Central memory CD8-positive, alpha-beta T cell (primary cell): ENCODE measurements around the gene DPYD.

ENCODE experiments used
- ATAC-seq: fragments of 150-1000 bp; cut with Tn5 transposase; replicated peaks from 2 replicates; pipeline ENCODE4 v1.10.0; 2022; ENCODE audit warnings: mild to moderate bottlenecking, moderate FRiP score, moderate number of reproducible peaks; ENCODE audit not compliant: poor library complexity, severe bottlenecking; ENCODE audit errors: extremely low read depth
- DNase-seq, 2 donors: peaks; one replicate each; pipeline ENCODE4 v3.0.0; 2021; ENCODE audit warnings: low spot score in 2 of 2
- H3K27ac Mint-ChIP-seq: one replicate; pipeline ENCODE4 v1.8.0; 2022; ENCODE audit warnings: low read depth, mild to moderate bottlenecking, moderate library complexity, mixed read lengths
- H3K27me3 Mint-ChIP-seq: one replicate; pipeline ENCODE4 v1.8.0; 2022; ENCODE audit warnings: mixed read lengths
- H3K36me3 Mint-ChIP-seq: one replicate; pipeline ENCODE4 v1.8.0; 2022; ENCODE audit warnings: mild to moderate bottlenecking, moderate library complexity, mixed read lengths; ENCODE audit not compliant: insufficient read depth
- H3K4me1 Mint-ChIP-seq: one replicate; pipeline ENCODE4 v1.8.0; 2022; ENCODE audit warnings: mixed read lengths
- H3K4me3 Mint-ChIP-seq: one replicate; pipeline ENCODE4 v1.8.0; 2022; ENCODE audit warnings: mild to moderate bottlenecking, moderate library complexity, mixed read lengths
- H3K9me3 Mint-ChIP-seq: one replicate; pipeline ENCODE4 v1.8.0; 2022; ENCODE audit warnings: mixed read lengths

The DPYD gene

DNA sequence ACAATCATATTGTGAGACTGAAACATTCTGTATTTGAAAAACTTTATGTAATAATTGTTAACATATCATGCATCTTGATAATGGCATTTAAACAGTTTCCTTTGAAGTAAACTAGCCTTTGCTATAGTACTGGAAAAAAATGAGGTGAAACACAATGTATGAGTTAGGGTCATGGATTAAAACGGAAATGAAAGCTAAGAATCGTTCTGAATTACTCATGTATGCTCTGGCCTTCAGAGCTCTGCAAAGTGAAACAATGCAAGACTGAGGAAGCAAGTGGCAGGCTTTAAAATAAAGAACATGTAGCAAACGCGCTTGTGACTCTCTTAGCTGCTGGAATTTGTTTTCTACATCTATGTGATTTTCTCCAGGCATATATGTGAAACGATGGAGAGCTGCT is 317.1 kb downstream of the DPYD start:
- ATAC-seq (no peak), DNase-seq (no peak)
- Mint-ChIP-seq H3K27ac (no peak overlapping the region), H3K36me3 (no peaks in the 10 kb centered on the region), H3K4me1 (peaks cover 5% of the 10 kb centered on the region), H3K4me3 (no peak overlapping the region), H3K9me3 (no peaks in the 10 kb centered on the region), H3K27me3 (no peaks in the 10 kb centered on the region)

DNA sequence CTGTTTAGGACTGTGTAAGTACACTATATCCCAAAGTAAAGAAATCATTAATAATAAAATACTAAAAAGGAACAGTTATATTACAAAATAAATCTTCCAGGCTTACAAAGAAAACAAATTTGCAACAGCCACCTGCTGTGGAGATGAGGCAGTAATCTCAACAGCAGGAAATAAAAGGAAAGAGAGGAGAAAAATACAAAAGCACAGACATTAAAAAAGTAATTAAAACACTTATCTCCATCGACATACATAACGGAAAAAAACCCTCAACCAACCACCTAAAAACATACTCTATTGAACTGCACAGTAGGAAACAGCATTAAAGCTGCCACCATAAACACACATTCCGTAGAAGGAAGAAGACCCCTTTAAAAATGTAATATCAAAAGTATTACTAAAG is 317.6 kb downstream of the DPYD start:
- no peaks in the 10 kb centered on the region for H3K36me3 Mint-ChIP-seq
- no peak for ATAC-seq
- H3K27me3 Mint-ChIP-seq: no peaks in the 10 kb centered on the region
- H3K9me3 Mint-ChIP-seq: no peaks in the 10 kb centered on the region
- no peak for DNase-seq
- H3K4me3 Mint-ChIP-seq: no peak overlapping the region
- no peak overlapping the region for H3K27ac Mint-ChIP-seq
- peaks cover 5% of the 10 kb centered on the region for H3K4me1 Mint-ChIP-seq

DNA sequence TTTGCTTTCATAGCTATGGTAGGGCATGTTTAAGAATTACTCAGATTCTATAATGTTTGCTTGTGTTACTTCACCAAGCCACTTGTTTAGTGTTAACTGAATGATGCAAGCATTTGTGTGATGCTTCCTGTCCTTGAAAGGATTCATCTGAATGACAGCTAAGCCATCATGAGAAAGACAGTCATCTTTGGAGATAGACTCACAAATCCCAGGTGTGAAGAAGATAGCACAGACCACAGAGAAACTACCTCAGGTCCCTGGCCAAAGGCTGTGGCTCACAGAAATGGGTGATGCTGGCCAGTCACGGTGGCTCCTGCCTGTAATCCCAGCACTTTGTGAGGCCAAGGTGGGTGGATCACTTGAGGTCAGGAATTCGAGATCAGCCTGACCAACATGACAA is 321.4 kb downstream of the DPYD start:
- no peak for ATAC-seq
- Mint-ChIP-seq H3K9me3 (no peaks in the 10 kb centered on the region), H3K4me3 (no peak overlapping the region), H3K27ac (no peak overlapping the region), H3K27me3 (no peaks in the 10 kb centered on the region), H3K36me3 (no peaks in the 10 kb centered on the region), H3K4me1 (peaks cover 5% of the 10 kb centered on the region)
- DNase-seq: no peak

DNA sequence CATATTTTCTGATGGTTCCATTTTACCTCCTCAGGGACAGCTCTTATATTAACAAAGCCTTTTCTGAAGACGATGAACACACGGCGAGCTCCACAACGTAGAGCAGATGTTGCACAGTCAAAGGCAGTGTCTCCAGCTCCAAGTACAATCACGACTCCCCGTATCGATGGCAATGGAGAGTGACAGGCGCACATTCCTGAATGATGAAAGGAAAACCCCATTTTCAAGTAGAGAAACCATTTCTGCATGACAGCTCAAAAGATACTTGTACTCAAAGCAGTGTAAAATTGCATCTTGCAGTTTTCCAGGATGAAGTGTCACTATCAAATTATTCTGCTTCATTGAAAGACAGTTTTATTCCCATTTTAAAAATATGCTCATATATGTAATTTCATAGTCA is 327.6 kb downstream of the DPYD start:
- Mint-ChIP-seq H3K4me3 (no peak overlapping the region), H3K27ac (no peak overlapping the region), H3K9me3 (no peaks in the 10 kb centered on the region), H3K4me1 (no peaks in the 10 kb centered on the region), H3K27me3 (no peaks in the 10 kb centered on the region), H3K36me3 (peaks cover 11% of the 10 kb centered on the region)
- DNase-seq (no peak), ATAC-seq (no peak)

DNA sequence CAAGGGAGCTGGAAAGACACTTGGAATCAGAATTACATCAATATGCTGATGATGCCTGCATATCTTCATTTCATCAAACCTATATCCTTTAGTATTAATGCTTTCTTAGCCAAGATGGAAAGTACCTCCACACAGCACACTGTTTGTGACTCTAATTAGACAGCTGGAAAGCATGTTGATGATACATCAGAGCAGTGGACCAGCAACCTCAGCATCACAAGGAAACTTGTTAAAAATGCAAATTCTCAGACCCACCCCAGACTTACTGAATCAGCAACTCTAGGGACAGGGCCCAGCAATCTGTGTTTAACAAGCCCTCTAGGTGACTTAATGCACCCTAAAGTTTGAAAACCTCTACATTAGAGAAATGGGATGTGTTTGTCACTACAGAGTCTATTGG is 332.1 kb downstream of the DPYD start:
- no peaks in the 10 kb centered on the region for H3K4me1 Mint-ChIP-seq
- ATAC-seq (no peak), DNase-seq (no peak)
- peaks cover 11% of the 10 kb centered on the region for H3K36me3 Mint-ChIP-seq
- no peak overlapping the region for H3K4me3 Mint-ChIP-seq
- no peaks in the 10 kb centered on the region for H3K27me3 Mint-ChIP-seq
- no peak overlapping the region for H3K27ac Mint-ChIP-seq
- no peaks in the 10 kb centered on the region for H3K9me3 Mint-ChIP-seq

DNA sequence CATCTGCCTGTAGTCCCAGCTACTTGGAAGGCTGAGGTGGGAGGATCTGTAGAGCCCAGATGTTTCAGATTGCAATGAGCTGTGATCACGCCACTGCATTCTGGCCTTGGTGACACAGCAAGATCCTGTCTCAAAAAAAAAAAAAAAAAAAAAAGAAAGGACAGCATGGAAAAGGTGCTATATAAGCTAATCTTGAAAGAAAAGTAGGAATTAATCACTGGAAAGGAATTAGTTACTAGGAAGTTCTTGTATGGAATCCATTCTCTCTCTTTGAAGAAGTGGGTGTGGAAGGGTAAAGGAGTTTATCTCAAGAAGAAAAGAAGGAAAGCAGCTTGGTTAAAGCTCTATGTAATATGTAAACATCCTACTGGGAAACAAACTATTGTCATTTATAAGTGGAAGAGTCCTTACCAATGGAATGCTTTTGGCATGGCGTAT is 339.2 kb downstream of the DPYD start:
- peaks cover 4% of the 10 kb centered on the region for H3K36me3 Mint-ChIP-seq
- H3K4me1 Mint-ChIP-seq: no peaks in the 10 kb centered on the region
- H3K4me3 Mint-ChIP-seq: no peak overlapping the region
- H3K9me3 Mint-ChIP-seq: no peaks in the 10 kb centered on the region
- no peaks in the 10 kb centered on the region for H3K27me3 Mint-ChIP-seq
- no peak overlapping the region for H3K27ac Mint-ChIP-seq
- DNase-seq (no peak), ATAC-seq (no peak)

DNA sequence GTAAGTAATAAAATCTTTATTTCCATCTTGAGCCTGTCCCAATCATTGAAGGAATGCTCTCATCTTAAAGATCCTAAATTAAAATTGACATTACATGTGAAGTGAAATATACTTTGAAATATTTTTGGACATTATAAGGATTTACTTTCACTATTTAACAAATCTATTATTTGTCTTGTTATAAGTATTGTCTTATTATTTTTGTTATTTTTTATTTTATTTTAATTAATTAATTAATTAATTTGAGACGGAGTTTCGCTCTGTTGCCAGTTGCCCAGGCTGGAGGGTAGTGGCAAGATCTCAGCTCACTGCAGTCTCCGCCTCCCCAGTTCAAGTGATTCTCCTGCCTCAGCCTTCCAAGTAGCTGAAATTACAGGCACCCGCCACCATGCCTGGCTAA is 343.2 kb downstream of the DPYD start:
- Mint-ChIP-seq H3K27me3 (no peaks in the 10 kb centered on the region), H3K27ac (no peak overlapping the region), H3K4me3 (no peak overlapping the region), H3K4me1 (no peaks in the 10 kb centered on the region), H3K36me3 (peaks cover 13% of the 10 kb centered on the region), H3K9me3 (no peaks in the 10 kb centered on the region)
- ATAC-seq (no peak), DNase-seq (no peak)

DNA sequence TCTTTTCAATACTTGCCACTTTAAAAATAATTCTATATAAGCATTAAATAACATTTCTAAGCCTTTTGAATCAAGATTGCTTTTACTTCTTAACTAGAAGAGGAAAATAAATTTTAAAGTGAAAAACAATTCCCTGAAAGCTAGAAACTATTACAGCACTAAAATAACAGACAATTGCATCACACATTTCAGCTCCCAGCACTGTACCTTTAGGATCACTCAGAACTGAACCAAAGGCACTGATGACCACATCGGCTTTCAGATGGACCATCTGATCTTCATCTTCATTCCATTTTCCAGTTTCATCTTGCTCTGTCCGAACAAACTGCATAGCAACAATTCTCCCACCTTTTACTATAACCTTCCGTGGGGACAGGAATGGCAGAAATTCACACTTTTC is 347.3 kb downstream of the DPYD start:
- Mint-ChIP-seq H3K27ac (no peak overlapping the region), H3K4me3 (no peak overlapping the region), H3K36me3 (peaks cover 18% of the 10 kb centered on the region), H3K4me1 (no peaks in the 10 kb centered on the region), H3K9me3 (no peaks in the 10 kb centered on the region), H3K27me3 (no peaks in the 10 kb centered on the region)
- ATAC-seq: no peak
- no peak for DNase-seq

DNA sequence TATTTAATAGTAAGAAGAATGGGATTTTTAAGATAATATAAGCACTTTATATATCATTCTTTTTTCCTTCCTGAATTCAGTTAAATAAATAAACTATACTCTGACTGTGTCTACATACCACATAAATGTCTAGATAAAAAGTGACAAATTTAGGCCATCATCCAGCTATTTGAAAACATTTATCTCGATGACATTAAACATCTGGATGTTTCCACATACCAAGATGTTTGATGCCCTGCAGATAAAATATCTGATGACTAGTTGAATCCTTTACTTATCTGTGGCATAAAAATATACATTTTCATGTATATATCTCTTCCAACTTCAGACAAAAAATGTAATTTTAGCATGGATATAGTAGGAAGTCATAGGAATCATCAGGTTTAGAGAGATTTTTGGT is 348.3 kb downstream of the DPYD start:
- Mint-ChIP-seq H3K4me3 (no peak overlapping the region), H3K36me3 (peaks cover 18% of the 10 kb centered on the region)

DNA sequence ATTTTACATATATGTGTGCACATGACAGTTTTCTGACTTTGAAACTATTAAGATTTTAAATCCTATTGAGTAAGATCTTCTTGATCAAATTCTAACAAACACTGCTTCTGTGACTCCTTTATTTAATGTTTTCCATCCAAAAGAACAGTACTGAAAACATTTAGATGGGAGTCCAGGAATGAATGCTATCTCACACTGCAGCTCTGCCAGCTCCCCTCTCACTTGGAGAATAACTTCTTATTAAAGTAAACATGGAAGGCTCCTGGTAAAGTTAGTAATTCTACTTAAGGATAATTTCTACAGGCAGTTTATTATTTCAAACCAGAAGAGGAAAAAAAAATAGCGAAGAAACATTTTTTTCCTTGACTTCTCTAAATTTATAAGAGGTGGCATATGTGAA is 349.1 kb downstream of the DPYD start:
- Mint-ChIP-seq H3K27me3 (no peaks in the 10 kb centered on the region), H3K36me3 (peaks cover 18% of the 10 kb centered on the region), H3K4me3 (no peak overlapping the region), H3K4me1 (no peaks in the 10 kb centered on the region), H3K9me3 (no peaks in the 10 kb centered on the region), H3K27ac (no peak overlapping the region)
- ATAC-seq (no peak), DNase-seq (no peak)

More for the DNA sequence above, 348.3 kb downstream of the DPYD start:
- Mint-ChIP-seq H3K27me3 (no peaks in the 10 kb centered on the region), H3K27ac (no peak overlapping the region), H3K4me1 (no peaks in the 10 kb centered on the region), H3K9me3 (no peaks in the 10 kb centered on the region)
- ATAC-seq: no peak
- DNase-seq: no peak

DNA sequence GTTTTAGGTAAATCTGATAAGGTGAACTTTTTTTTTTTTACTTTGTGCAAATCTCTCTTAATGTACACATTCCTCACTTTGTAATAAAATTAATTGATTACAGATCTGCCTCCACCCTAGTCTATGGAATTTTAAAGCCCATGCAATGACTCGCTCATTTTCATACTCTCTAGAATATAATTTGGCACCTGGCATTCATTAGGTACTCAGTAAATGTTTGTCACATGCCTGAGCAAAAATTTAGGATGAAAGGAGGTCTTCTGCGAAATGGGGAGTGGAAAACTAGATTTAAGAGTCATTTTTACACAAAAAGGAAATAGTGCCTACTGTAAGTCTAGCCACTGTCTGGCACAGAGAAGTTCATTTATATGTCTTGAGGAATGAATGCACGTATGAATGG is 350.1 kb downstream of the DPYD start:
- H3K27me3 Mint-ChIP-seq: no peaks in the 10 kb centered on the region
- H3K4me1 Mint-ChIP-seq: no peaks in the 10 kb centered on the region
- H3K4me3 Mint-ChIP-seq: no peak overlapping the region
- H3K9me3 Mint-ChIP-seq: no peaks in the 10 kb centered on the region
- peaks cover 18% of the 10 kb centered on the region for H3K36me3 Mint-ChIP-seq
- ATAC-seq: no peak
- DNase-seq: no peak
- no peak overlapping the region for H3K27ac Mint-ChIP-seq

DNA sequence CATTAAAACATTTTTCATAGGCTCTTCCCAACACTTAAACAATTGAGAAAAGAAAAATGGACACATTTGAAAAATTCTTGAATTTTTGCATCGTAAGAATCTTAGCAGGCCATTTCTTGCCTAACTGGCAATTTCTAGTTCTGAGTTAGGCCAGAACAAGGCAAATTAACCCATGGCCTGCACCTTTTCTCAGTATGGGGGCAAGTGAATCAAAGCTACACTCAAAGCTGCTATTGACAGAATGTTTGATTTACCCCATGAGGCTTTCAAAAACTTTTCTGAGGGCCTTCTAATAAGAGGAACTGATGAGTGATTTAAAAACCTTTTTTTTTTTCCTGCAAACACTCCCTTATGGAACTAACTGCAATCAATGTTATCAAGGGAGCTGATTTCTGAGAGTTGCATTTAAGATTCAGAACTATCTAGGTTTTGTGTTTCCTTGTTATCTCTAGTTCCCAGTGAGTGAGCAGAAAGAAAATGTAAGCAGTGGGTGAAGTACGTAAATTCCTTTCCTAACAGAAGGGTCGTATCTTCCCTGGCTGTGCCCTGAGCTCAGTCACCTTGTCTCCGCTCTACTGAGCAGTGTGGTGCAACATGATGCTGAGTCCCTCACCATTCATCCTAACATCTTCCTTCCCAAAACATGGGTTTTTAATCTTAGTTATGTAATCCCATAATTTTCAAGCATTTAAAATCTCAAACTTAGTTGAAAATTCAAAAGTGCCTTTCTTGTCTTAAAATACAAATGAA is 353.7 kb downstream of the DPYD start:
- Mint-ChIP-seq H3K27ac (no peak overlapping the region), H3K27me3 (no peaks in the 10 kb centered on the region), H3K4me3 (no peak overlapping the region), H3K36me3 (peaks cover 5% of the 10 kb centered on the region), H3K4me1 (peaks cover 5% of the 10 kb centered on the region), H3K9me3 (no peaks in the 10 kb centered on the region)
- DNase-seq (no peak), ATAC-seq (no peak)

DNA sequence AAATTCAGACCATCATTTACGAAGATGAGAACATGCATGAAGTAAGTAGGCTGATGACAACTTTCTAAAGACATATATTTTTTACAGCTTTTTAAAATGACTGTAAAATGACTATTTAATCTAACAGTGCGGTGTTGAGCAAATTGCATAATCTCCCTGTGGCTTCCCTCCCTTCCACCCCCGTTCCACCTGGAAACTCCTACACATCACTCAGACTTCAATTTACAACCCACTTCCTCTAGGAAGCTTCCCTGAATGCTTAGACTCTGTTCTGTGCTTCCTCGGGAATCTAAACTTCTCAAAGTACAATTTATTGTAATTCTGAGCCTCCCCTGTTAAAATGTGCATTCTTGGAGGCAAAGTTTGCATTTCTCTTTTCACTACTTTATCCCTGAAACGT is 354.9 kb downstream of the DPYD start:
- H3K4me1 Mint-ChIP-seq: peaks cover 11% of the 10 kb centered on the region
- DNase-seq (no peak), ATAC-seq (no peak)
- H3K9me3 Mint-ChIP-seq: no peaks in the 10 kb centered on the region
- no peaks in the 10 kb centered on the region for H3K27me3 Mint-ChIP-seq
- H3K36me3 Mint-ChIP-seq: peaks cover 1% of the 10 kb centered on the region
- H3K27ac Mint-ChIP-seq: no peak overlapping the region
- H3K4me3 Mint-ChIP-seq: no peak overlapping the region
